ENCODE results near the gene AOC1.
"Not testable (repeated sequence)": the region's sequence is repeated elsewhere in the genome, so short reads cannot be mapped to it uniquely, and the experiment has no call there.

Gene AOC1, protein sequence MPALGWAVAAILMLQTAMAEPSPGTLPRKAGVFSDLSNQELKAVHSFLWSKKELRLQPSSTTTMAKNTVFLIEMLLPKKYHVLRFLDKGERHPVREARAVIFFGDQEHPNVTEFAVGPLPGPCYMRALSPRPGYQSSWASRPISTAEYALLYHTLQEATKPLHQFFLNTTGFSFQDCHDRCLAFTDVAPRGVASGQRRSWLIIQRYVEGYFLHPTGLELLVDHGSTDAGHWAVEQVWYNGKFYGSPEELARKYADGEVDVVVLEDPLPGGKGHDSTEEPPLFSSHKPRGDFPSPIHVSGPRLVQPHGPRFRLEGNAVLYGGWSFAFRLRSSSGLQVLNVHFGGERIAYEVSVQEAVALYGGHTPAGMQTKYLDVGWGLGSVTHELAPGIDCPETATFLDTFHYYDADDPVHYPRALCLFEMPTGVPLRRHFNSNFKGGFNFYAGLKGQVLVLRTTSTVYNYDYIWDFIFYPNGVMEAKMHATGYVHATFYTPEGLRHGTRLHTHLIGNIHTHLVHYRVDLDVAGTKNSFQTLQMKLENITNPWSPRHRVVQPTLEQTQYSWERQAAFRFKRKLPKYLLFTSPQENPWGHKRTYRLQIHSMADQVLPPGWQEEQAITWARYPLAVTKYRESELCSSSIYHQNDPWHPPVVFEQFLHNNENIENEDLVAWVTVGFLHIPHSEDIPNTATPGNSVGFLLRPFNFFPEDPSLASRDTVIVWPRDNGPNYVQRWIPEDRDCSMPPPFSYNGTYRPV

DNA sequence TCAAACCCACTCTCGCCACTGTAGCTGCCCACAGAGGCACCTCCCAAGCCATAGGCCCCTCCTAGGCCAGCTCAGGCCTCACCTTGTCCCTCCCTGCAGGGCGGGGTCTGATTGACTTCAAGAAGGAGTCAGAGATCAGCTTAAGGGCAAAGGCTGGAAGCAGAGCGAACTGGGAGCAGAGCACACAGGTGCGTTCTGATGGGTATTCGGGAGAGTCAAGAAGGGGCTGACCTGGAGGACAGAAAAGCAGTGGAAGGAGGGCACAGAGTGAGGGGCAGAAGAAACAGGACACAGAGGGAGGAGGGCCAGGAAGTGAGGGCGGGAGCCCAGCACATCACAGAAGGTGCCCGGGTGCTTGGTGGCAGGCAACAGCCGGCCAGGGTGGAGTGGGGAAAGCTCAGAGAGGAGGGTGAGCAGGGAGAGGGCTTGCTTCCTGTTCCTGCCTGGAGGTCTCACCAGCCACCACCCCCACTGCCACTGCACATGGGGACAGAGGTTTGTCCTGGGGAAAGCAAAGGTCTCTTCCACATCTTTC is at the start of gene AOC1:
Gene AOC1 (plus strand): TSS at position 147 of the 535 bp plus-strand sequence. CDS start 3,954 bp downstream, outside the sequence.
- Mint-ChIP-seq H3K27ac (no peak within 1 kb of the TSS), H3K9me3 (no peaks in the 10 kb centered on the region), H3K27me3 (peaks cover 40% of the 10 kb centered on the region), H3K4me1 (peaks cover 7% of the 10 kb centered on the region), H3K4me3 (no peak within 1 kb of the TSS)
- DNase-seq (no peak), ATAC-seq (no peak)

DNA sequence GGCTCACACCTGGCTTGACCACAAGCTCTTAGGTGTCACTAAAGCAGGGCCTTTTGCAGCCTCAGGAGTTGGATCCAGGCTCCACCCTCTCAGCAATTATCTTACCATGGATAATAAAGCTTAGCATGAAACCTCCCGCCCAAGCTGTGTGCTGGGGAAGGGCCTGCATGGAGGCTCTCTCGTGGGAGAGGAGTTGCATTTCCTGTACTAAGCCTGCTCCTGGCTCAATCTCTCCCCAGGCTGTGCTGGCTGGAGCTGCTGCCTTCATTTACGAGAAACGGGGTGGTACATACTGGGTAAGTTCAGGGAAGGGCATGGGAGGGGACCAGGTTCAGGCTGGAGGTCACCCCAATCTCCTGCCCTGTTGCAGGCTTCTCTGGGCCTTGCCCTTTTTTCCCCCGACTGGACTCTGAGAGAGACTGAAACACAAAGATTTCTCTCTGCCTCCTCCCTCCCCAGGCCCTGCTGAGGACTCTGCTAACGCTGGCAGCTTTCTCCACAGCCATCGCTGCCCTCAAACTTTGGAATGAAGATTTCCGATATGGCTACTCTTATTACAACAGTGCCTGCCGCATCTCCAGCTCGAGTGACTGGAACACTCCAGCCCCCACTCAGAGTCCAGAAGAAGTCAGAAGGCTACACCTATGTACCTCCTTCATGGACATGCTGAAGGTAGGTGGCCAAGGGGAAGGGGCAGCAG is 49.0 kb upstream of the AOC1 start:
- Mint-ChIP-seq H3K27me3 (peaks cover 67% of the 10 kb centered on the region), H3K9me3 (peaks cover 0 to 8% of the 10 kb centered on the region in 2 donors), H3K4me3 (no peak overlapping the region), H3K4me1 (peaks cover 11% of the 10 kb centered on the region), H3K27ac (no peak overlapping the region)
- ATAC-seq = no peak
- no peak for DNase-seq

DNA sequence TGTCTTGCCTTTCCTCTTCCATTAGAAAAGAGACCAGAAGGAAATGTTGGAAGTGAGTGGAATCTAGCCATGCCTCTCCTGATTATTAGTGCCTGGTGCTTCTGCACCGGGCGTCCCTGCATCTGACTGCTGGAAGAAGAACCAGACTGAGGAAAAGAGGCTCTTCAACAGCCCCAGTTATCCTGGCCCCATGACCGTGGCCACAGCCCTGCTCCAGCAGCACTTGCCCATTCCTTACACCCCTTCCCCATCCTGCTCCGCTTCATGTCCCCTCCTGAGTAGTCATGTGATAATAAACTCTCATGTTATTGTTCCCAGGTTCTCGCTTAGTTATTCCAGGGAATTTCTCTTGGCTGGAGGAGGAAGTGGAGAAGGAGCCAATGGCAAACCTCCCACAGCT is 47.5 kb upstream of the AOC1 start:
- Mint-ChIP-seq H3K9me3 (peaks cover 0 to 8% of the 10 kb centered on the region in 2 donors), H3K27ac (no peak overlapping the region), H3K4me1 (peaks cover 11% of the 10 kb centered on the region), H3K4me3 (no peak overlapping the region), H3K27me3 (peaks cover 65% of the 10 kb centered on the region)
- DNase-seq = no peak
- ATAC-seq = no peak

DNA sequence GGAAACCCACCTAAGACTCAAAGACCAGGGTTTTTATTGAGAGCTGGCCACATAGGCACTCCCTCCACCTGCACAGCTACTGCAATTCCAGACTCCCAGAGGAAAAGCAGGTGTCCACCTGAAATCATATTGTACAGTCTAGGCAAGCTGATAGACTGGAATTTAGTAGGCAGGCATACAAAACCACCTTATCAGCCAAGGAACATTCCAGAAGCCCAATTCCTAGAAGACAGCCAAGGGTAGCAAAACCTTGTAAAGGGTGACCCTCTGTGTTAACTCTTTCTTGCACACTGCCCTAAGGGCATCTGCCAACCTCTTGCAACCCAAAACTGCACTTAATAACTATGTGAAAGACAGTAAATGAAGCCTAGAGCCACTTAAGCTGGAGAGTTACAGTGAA is 46.5 kb upstream of the AOC1 start:
- Mint-ChIP-seq H3K4me3 (no peak overlapping the region), H3K9me3 (peaks cover 0 to 8% of the 10 kb centered on the region in 2 donors), H3K27ac (no peak overlapping the region), H3K27me3 (peaks cover 65% of the 10 kb centered on the region), H3K4me1 (peaks cover 9% of the 10 kb centered on the region)
- ATAC-seq (no peak), DNase-seq (no peak)

DNA sequence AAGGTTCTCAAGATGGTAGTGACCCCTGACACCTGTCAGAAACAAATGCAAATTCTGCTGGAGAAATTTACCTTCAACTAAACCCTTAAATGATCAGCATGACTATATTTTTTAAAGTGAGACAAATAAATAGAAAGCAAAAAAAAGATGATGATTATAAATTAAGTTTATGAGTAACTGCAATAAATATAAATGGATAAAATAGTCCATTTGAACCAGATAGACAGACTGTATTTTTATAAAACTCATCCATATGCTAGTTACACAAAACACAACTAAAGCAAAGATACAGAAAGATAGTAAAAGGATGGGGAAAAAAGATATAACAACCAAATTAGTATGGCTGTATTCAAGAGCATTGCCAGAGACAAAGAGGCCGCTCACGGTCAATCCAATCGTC is 45.9 kb upstream of the AOC1 start:
- H3K4me1 Mint-ChIP-seq = peaks cover 3% of the 10 kb centered on the region
- H3K4me3 Mint-ChIP-seq = no peak overlapping the region
- no peak for ATAC-seq
- H3K9me3 Mint-ChIP-seq = peaks cover 0 to 8% of the 10 kb centered on the region in 2 donors
- DNase-seq = no peak
- H3K27me3 Mint-ChIP-seq = peaks cover 65% of the 10 kb centered on the region
- no peak overlapping the region for H3K27ac Mint-ChIP-seq

DNA sequence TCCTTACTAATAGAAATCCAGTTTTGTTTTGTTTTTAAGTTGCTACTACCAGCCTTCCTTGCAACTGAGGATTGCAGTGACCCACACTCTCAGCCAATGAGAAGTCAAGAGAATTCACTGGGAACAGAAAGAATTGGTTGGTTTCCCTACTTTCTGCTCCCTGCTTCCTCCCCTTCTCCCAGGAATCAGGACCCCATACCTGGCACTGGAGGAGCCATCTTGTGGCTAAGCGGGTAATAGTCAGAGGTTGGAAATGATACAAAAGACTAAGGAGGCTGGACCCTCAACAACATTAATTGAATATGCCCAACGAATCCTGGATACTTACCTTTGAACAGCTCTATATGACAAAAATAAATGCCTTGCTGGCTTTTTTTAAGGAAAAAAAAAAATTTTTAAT is 45.5 kb upstream of the AOC1 start:
- H3K9me3 Mint-ChIP-seq = peaks cover 0 to 8% of the 10 kb centered on the region in 2 donors
- no peak overlapping the region for H3K27ac Mint-ChIP-seq
- H3K27me3 Mint-ChIP-seq = peaks cover 65% of the 10 kb centered on the region
- ATAC-seq = no peak
- no peak overlapping the region for H3K4me3 Mint-ChIP-seq
- no peak for DNase-seq
- no peaks in the 10 kb centered on the region for H3K4me1 Mint-ChIP-seq

DNA sequence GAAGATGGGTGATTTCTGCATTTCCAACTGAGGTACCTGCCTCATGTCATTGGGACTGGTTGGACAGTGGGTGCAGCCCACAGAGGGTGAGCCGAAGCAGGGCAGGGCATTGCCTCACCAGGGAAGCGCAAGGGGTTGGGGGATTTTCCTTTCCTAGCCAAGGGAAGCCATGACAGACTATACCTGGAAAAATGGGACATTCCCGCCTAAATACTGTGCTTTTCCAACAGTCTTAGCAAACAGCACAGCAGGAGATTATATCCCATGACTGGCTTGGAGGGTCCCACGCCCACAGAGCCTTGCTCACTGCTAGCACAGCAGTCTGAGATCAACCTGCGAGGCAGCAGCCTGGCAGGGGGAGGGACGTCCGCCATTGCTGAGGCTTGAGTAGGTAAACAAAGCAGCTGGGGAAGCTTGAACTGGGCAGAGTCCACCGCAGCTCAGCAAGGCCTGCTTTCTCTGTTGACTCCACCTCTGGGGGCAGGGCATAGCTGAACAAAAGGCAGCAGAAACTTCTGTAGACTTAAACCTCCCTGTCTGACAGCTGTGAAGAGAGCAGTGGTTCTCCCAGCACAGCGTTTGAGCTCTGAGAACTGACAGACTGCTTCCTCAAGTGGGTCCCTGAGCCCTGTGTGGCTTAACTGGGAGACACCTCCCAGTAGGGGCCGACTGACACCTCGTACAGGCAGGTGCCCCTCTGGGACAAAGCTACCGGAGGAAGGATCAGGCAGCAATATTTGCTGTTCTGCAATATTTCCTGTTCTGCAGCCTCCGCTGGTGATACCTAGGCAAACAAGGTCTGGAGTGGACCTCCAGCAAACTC is 44.5 kb upstream of the AOC1 start:
- not testable (repeated sequence) for H3K27ac Mint-ChIP-seq, H3K9me3 Mint-ChIP-seq, H3K4me3 Mint-ChIP-seq, ATAC-seq, DNase-seq, H3K4me1 Mint-ChIP-seq
- peaks cover 59% of the 10 kb centered on the region for H3K27me3 Mint-ChIP-seq

DNA sequence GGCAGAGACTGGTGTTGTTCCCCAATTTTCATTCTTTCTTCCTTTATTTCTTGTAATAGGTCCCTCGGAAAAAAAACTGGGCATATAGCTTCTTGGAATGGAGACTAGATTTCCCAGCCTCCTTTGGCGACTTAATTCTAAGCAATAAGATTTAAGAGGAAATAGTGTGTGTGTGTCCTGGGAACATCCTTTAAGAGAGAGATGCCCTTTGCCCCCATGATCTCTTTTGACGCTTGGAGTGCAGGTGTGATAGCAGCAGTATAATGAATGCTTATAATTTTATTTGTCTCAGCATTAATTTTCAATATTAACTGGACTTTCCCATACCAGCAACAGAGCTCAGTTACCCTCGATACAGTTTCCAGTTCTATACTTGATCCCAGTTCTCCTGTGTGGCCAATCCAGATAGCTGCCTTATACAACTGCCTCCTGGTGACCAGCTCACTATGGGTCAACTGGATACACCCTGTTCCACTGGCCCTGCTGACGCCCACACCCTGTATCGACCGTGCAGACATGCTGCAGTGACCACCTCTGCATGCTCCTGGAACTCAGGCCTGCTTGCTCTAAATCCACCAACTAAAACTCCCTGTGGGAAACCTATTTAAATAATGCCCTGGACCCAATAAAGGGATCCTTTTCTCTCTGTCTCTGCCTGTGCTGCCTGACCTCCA is 37.9 kb upstream of the AOC1 start:
- Mint-ChIP-seq H3K27me3 (peaks cover 62% of the 10 kb centered on the region), H3K27ac (peak overlapping the region in 1 of 2 donors; percentile 21), H3K9me3 (peaks cover 5 to 21% of the 10 kb centered on the region in 2 donors), H3K4me3 (no peak overlapping the region), H3K4me1 (no peaks in the 10 kb centered on the region)
- DNase-seq (no peak), ATAC-seq (no peak)

DNA sequence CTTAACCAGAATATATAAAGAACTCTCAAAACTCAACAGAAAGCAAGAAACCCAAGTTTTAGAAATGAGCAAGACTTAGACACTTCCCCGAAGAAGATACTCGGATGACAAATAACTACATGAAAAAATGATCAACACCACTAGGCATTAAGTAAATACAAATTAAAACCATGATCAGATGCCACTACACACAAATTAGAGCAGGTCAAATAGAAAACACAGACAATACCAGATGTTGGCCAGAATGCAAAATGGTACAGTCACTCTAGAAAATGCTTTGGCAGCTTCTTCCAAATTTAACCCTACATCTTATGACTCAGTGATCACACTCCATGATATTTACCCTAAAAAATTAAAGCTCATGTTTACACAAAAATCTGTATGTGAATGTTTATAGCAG is 33.3 kb upstream of the AOC1 start:
- H3K4me3 Mint-ChIP-seq = no peak overlapping the region
- H3K4me1 Mint-ChIP-seq = no peaks in the 10 kb centered on the region
- no peak overlapping the region for H3K27ac Mint-ChIP-seq
- DNase-seq = no peak
- ATAC-seq = no peak
- peaks cover 45% of the 10 kb centered on the region for H3K27me3 Mint-ChIP-seq
- H3K9me3 Mint-ChIP-seq = peaks cover 12 to 29% of the 10 kb centered on the region in 2 donors

DNA sequence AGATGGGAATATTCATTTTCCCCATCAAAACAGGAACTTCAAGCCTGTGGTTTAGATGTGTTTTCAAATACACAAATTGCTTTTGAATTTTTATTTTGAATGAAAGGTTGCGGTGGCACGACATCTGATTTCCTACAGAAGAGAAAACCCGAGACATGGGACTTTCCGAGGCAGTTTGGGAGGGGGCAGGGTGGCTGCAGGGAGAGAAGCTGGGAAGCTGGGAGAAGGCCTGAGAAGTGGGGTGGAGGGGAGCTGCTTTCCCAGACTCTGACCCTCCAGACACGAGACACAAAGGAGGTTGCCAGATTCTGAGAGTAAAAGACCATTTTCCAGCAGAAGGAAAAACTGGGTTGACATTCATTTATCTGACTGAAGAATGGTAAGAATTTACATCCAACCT is 32.2 kb upstream of the AOC1 start:
- H3K4me3 Mint-ChIP-seq = no peak overlapping the region
- no peaks in the 10 kb centered on the region for H3K4me1 Mint-ChIP-seq
- no peak overlapping the region for H3K27ac Mint-ChIP-seq
- ATAC-seq = no peak
- DNase-seq = no peak
- H3K9me3 Mint-ChIP-seq = peaks cover 7 to 21% of the 10 kb centered on the region in 2 donors
- peaks cover 45% of the 10 kb centered on the region for H3K27me3 Mint-ChIP-seq

DNA sequence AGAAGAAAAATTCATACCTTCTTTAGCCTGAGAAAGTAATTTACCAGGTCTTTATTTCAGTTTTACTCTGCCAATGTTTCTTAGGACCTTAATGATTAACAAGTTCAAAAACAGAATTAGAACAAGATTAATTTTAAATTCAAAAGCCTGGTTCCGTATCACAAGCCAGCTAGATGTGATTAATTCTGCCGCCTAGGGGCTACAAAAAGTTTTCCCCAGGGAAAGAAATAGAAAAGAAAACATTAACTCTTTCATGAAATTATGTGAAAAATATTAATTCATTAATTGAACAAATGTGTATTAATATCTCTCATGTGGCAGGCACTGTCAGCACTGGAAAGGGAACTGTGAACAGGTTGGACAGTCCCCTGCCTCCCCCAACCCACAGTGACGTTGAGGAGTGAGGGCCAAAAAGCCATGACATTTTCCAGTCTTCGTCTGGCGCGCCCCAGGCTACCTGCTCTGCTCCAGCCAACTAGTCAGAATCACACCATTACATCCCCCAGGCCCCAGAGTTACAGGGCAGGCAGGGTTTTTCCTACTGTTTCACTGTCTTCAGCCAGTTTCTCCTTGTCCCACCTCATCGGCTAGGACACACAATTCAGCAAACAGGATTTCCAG is 31.6 kb upstream of the AOC1 start:
- Mint-ChIP-seq H3K4me1 (no peaks in the 10 kb centered on the region), H3K27ac (no peak overlapping the region), H3K4me3 (no peak overlapping the region), H3K27me3 (peaks cover 44% of the 10 kb centered on the region), H3K9me3 (peaks cover 7 to 19% of the 10 kb centered on the region in 2 donors)
- no peak for ATAC-seq
- no peak for DNase-seq

DNA sequence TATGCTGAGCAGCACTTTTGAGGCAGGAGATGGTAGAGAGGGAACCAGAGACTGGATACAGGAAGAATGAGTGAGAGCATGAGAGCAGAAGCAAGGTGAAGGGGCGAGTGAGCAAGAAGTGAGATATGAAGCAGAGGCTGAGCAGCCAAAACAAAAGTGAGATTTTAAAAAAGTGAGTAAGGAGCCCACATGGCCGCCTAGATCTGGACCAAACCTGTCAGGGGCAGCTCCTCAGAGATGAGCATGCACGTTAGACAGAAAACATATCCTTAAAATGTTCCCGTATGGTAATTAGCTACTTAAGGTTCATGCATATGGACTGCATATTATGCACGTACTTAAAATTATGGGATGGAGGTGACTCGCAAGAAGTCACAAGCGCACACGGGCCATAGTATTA is 29.3 kb upstream of the AOC1 start:
- no peak overlapping the region for H3K4me3 Mint-ChIP-seq
- no peak overlapping the region for H3K27ac Mint-ChIP-seq
- no peak for ATAC-seq
- no peaks in the 10 kb centered on the region for H3K4me1 Mint-ChIP-seq
- DNase-seq = no peak
- peaks cover 33% of the 10 kb centered on the region for H3K27me3 Mint-ChIP-seq
- peaks cover 7 to 8% of the 10 kb centered on the region in 2 donors for H3K9me3 Mint-ChIP-seq

DNA sequence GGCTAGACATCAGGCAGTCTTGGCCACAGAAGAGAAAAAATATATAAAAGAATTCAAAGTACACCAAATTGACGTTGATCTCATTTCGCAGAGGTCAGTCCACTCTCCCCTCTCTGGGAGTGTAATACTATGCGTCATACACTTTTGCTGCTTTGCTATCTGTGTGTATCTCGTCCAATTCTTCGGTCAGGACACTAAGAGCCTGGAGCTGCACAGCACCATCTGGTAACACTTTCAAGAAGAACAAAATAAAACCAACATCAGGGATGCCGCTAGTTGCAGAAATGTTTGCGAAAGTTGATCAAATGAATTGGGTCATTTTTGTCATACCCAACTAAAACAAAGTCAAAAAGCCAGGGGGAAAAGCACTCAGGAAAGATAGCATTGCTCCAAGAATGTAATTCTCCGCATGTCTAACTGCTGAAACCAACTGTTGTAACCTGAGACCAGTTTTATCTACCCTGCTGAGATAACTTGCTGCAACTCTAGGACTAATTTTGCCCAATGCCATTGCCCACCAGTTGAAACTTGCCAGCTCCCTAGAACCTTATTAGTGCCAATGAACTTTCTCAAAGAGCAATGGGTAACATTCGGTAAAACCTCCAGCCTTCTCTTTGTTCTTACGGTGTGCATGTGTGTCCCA is 28.7 kb upstream of the AOC1 start:
- DNase-seq = no peak
- Mint-ChIP-seq H3K4me1 (no peaks in the 10 kb centered on the region), H3K9me3 (peaks cover 7 to 8% of the 10 kb centered on the region in 2 donors), H3K27ac (no peak overlapping the region), H3K27me3 (peaks cover 33% of the 10 kb centered on the region), H3K4me3 (no peak overlapping the region)
- no peak for ATAC-seq

All from stimulated activated naive CD8-positive, alpha-beta T cell treated with anti-CD3 and anti-CD28 coated beads, Interleukin-15, amount 100 ng/mL, for 72 hours (primary cell).